Measurements from ENCODE around the gene GLP1R. TPM values are rescaled to one million over a fixed set of nuclear protein-coding genes. Genes with fewer than 3 reads are reported as not detected.

Gene GLP1R
- not detected in 2 replicates for total RNA-seq (2014; rRNA removed; shearing (Covaris generic))

GRCh38 chr6:39048481-39049399 is at the start of gene GLP1R:
Gene GLP1R, plus strand, starts transcription at chr6:39048781. Its CDS starts 60 bp downstream, at chr6:39048841.
- DNase-seq (ENCODE audit: low spot score): no peak

- DNase-seq (ENCODE audit: low spot score): no peak
These were observed 45.5 kb upstream of the GLP1R start for GRCh38 chr6:39003072-39003471.

GRCh38 chr6:39003492-39003891 is 45.1 kb upstream of the GLP1R start:
- DNase-seq (ENCODE audit: low spot score): no peak

GRCh38 chr6:39004801-39005200 is 43.8 kb upstream of the GLP1R start:
- DNase-seq (ENCODE audit: low spot score): no peak

- no peak for DNase-seq (ENCODE audit: low spot score)
These were observed 42.8 kb upstream of the GLP1R start for GRCh38 chr6:39005774-39006173.

GRCh38 chr6:39007575-39007974 is 41.0 kb upstream of the GLP1R start:
- DNase-seq (ENCODE audit: low spot score): no peak

- no peak for DNase-seq (ENCODE audit: low spot score)
These were observed 39.8 kb upstream of the GLP1R start for GRCh38 chr6:39008737-39009136.

GRCh38 chr6:39009476-39009875 is 39.1 kb upstream of the GLP1R start:
- no peak for DNase-seq (ENCODE audit: low spot score)

- no peak for DNase-seq (ENCODE audit: low spot score)
These were observed 31.6 kb upstream of the GLP1R start for GRCh38 chr6:39016839-39017546.

- no peak for DNase-seq (ENCODE audit: low spot score)
These were observed 31.1 kb upstream of the GLP1R start for GRCh38 chr6:39017547-39017880.

GRCh38 chr6:39018103-39018502 is 30.5 kb upstream of the GLP1R start:
- no peak for DNase-seq (ENCODE audit: low spot score)

GRCh38 chr6:39020136-39020535 is 28.4 kb upstream of the GLP1R start:
- DNase-seq (ENCODE audit: low spot score): no peak

- DNase-seq (ENCODE audit: low spot score): no peak
These were observed 27.5 kb upstream of the GLP1R start for GRCh38 chr6:39021041-39021440.

- no peak for DNase-seq (ENCODE audit: low spot score)
These were observed 26.8 kb upstream of the GLP1R start for GRCh38 chr6:39021779-39022178.

- DNase-seq (ENCODE audit: low spot score): no peak
These were observed 22.4 kb upstream of the GLP1R start for GRCh38 chr6:39026175-39026574.

GRCh38 chr6:39029156-39030011 is 19.2 kb upstream of the GLP1R start:
- peak; percentile 6 for DNase-seq (ENCODE audit: low spot score)

- no peak for DNase-seq (ENCODE audit: low spot score)
These were observed 12.9 kb upstream of the GLP1R start for GRCh38 chr6:39035681-39036080.

GRCh38 chr6:39037082-39037508 is 11.5 kb upstream of the GLP1R start:
- no peak for DNase-seq (ENCODE audit: low spot score)

GRCh38 chr6:39037707-39038106 is 10.9 kb upstream of the GLP1R start:
- DNase-seq (ENCODE audit: low spot score): no peak

- DNase-seq (ENCODE audit: low spot score): no peak
These were observed 8.4 kb upstream of the GLP1R start for GRCh38 chr6:39040080-39040673.

- no peak for DNase-seq (ENCODE audit: low spot score)
These were observed 7.5 kb upstream of the GLP1R start for GRCh38 chr6:39041072-39041471.

GRCh38 chr6:39043776-39044175 is 4.8 kb upstream of the GLP1R start:
- DNase-seq (ENCODE audit: low spot score): no peak

All from A172 (cell line).